Measurements from ENCODE around the gene ALOX15B.

The ALOX15B gene

DNA sequence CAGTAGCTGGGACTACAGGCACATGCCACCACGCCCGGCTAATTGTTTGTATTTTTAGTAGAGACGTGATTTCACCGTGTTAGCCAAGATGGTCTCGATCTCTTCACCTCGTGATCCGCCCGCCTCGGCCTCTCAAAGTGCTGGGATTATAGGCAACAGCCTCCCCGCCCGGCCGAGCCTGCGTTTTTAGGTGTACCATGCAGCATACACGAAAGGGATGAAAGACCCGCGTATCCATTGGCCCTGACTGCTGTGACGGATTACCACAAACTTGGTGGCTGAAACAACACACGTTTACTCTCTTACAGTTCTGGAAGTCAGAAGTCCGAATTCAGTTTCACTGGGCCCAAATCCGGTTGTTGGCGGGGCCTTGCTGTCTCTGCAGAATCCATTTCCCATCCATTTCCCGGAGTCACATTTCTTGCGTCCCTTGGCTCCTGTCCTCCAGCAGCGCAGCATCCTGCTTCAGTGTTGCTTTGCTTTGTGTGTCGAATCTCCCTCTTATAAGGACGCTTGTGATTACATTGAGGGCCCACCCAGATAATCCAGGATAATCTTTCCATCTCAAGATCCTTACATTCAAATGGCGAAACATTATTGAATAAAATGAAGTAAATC, 44.8 kb upstream of the ALOX15B start:
- no peaks in the 10 kb centered on the region for H3K36me3 ChIP-seq (ENCODE audit: low read depth)
- H3K4me1 ChIP-seq (ENCODE audit: insufficient read depth, poor library complexity, severe bottlenecking) = peaks cover 5% of the 10 kb centered on the region
- no peak for DNase-seq (ENCODE audit: low spot score)
- no peak overlapping the region for H3K4me3 ChIP-seq (ENCODE audit: severe bottlenecking)
- no peaks in the 10 kb centered on the region for H3K9me3 ChIP-seq (ENCODE audit: severe bottlenecking)
- ATAC-seq (ENCODE audit: low read depth) = no peak
- no peaks in the 10 kb centered on the region for H3K27me3 ChIP-seq (ENCODE audit: insufficient read depth, poor library complexity, severe bottlenecking)
- TF ChIP-seq, protein P1, sequence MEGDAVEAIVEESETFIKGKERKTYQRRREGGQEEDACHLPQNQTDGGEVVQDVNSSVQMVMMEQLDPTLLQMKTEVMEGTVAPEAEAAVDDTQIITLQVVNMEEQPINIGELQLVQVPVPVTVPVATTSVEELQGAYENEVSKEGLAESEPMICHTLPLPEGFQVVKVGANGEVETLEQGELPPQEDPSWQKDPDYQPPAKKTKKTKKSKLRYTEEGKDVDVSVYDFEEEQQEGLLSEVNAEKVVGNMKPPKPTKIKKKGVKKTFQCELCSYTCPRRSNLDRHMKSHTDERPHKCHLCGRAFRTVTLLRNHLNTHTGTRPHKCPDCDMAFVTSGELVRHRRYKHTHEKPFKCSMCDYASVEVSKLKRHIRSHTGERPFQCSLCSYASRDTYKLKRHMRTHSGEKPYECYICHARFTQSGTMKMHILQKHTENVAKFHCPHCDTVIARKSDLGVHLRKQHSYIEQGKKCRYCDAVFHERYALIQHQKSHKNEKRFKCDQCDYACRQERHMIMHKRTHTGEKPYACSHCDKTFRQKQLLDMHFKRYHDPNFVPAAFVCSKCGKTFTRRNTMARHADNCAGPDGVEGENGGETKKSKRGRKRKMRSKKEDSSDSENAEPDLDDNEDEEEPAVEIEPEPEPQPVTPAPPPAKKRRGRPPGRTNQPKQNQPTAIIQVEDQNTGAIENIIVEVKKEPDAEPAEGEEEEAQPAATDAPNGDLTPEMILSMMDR (IDR thresholded peaks at IDR 0.05; ENCODE audit: poor library complexity, severe bottlenecking) = no peak
- no peak overlapping the region for H3K27ac ChIP-seq (ENCODE audit: poor library complexity, severe bottlenecking)

DNA sequence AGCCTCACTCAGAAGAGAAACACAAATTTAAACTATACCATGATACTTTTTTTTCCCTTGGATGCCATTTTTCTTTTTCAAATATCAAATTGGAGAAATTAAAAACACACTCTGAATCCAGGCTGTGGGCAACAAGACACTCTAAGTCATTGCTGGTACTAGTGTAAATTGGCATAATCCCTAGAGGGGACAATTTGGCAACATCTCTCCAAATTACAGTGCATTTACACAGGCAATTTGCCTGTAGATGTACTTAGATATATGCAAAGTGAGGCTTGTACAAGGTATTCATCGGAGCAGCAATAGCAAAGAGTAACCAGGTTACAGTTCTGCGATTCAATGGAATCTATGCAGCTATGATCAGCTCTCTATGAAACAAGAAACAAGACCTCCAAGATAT, 43.1 kb upstream of the ALOX15B start:
- no peak overlapping the region for H3K27ac ChIP-seq (ENCODE audit: poor library complexity, severe bottlenecking)
- no peak overlapping the region for H3K4me3 ChIP-seq (ENCODE audit: severe bottlenecking)
- DNase-seq (ENCODE audit: low spot score) (no peak), ATAC-seq (ENCODE audit: low read depth) (no peak)
- peaks cover 5% of the 10 kb centered on the region for H3K4me1 ChIP-seq (ENCODE audit: insufficient read depth, poor library complexity, severe bottlenecking)
- H3K9me3 ChIP-seq (ENCODE audit: severe bottlenecking) = no peaks in the 10 kb centered on the region
- H3K27me3 ChIP-seq (ENCODE audit: insufficient read depth, poor library complexity, severe bottlenecking) = no peaks in the 10 kb centered on the region
- TF ChIP-seq, protein P1 (IDR thresholded peaks at IDR 0.05; ENCODE audit: poor library complexity, severe bottlenecking) = no peak
- H3K36me3 ChIP-seq (ENCODE audit: low read depth) = no peaks in the 10 kb centered on the region

DNA sequence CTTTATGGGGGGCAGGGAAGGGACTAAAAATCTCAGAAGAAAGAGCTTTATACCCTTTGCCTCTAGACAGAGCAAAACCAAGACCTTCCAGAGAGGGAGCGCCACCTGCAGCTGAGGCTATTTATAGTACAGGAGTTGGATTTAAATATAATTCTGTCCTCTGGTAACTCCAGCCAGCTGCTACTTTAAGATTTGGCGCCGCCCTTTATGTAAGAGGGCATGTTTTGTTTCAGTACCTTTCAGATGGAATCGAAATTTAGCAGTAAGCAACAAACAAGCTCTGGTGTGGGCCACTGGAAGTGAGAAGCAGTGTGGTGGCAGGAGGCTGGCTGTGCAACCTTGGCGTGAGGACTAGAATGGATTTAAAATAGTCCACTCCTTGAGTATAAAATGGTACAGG, 41.7 kb upstream of the ALOX15B start:
- no peak for ATAC-seq (ENCODE audit: low read depth)
- H3K4me1 ChIP-seq (ENCODE audit: insufficient read depth, poor library complexity, severe bottlenecking) = peaks cover 5% of the 10 kb centered on the region

DNA sequence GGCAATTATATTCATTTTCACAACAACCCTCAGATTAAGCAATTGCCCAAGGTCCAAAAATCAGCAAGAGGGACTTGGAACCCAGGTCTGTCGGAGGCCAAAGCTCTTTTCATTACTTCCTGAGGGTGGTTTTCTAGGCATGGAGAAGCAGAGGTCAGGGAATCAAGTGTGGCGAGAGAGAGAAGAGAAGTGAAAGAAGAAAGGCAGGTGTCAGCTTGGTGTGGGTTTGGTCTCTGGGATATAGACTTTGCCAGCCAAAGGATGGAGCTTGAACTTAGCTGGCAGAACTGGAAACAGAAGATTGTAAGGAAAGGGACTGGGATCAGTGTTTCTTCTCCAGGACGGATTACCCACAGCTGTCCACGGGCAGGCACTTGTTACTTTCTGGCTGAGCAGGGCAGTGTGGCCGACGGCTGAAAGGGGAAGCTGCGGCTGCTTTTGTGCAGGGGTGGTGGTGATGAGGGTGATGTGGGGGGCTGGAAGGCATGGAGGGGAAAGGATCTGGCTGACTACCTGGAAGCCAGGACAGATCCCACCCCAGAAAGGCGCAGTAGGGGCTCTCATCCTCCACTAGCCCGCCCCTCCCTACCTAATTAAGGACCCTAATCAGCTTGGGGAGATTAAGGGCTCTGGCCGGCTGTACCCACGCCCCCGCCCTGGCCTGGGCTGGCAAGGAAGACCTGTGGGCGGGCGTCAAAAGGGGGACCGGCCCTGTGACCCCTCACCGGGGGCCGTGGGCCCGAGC, 36.7 kb upstream of the ALOX15B start, which contains the start of gene GUCY2D:
Gene GUCY2D (plus strand): TSS at position 640 of the 745 bp plus-strand sequence. CDS start 433 bp downstream, outside the sequence.
- H3K27ac ChIP-seq (ENCODE audit: poor library complexity, severe bottlenecking) = no peak within 1 kb of the TSS
- TF ChIP-seq, protein P1 (IDR thresholded peaks at IDR 0.05; ENCODE audit: poor library complexity, severe bottlenecking) = no peak
- DNase-seq (ENCODE audit: low spot score) (peak; percentile 39), ATAC-seq (ENCODE audit: low read depth) (no peak)
- peaks cover 18% of the 10 kb centered on the region for H3K27me3 ChIP-seq (ENCODE audit: insufficient read depth, poor library complexity, severe bottlenecking)
- H3K4me3 ChIP-seq (ENCODE audit: severe bottlenecking) = no peak within 1 kb of the TSS
- H3K4me1 ChIP-seq (ENCODE audit: insufficient read depth, poor library complexity, severe bottlenecking) = no peaks in the 10 kb centered on the region
- H3K9me3 ChIP-seq (ENCODE audit: severe bottlenecking) = no peaks in the 10 kb centered on the region
- H3K36me3 ChIP-seq (ENCODE audit: low read depth) = no peaks in the 10 kb centered on the region

More for the DNA sequence above, 41.7 kb upstream of the ALOX15B start:
- no peak for DNase-seq (ENCODE audit: low spot score)
- no peaks in the 10 kb centered on the region for H3K36me3 ChIP-seq (ENCODE audit: low read depth)
- no peaks in the 10 kb centered on the region for H3K9me3 ChIP-seq (ENCODE audit: severe bottlenecking)
- peaks cover 9% of the 10 kb centered on the region for H3K27me3 ChIP-seq (ENCODE audit: insufficient read depth, poor library complexity, severe bottlenecking)
- H3K4me3 ChIP-seq (ENCODE audit: severe bottlenecking) = no peak overlapping the region
- TF ChIP-seq, protein P1 (IDR thresholded peaks at IDR 0.05; ENCODE audit: poor library complexity, severe bottlenecking) = peak; percentile 49
- H3K27ac ChIP-seq (ENCODE audit: poor library complexity, severe bottlenecking) = no peak overlapping the region

All from RWPE2 (cell line).